Neural progenitor cell (in vitro differentiated cells): ENCODE measurements around the gene RNF169. TPM values are rescaled to one million over a fixed set of nuclear protein-coding genes. Genes with fewer than 3 reads are reported as not detected.
A peak's percentile ranks its signal among the peaks of the same experiment; 100 is the strongest.

Experiments used
- DNase-seq: peaks from one replicate; pipeline ENCODE4 v3.0.0-alpha.2; 2016; ENCODE audit warnings: low spot score
- H2AFZ ChIP-seq: fragments of 200-600 bp; sonication (generic); replicated peaks from 2 replicates; pipeline ENCODE4 v1.6.1; 2016; ENCODE audit warnings: antibody characterized with exemption
- H3F3A ChIP-seq: fragments of 200-600 bp; sonication (generic); 2 replicates; pipeline ENCODE4 v1.6.1; 2016; ENCODE audit warnings: antibody characterized with exemption, low read depth
- H3K27ac ChIP-seq: fragments of 200-600 bp; sonication (generic); 2 replicates; pipeline ENCODE4 v1.5.1; 2016; ENCODE audit warnings: mild to moderate bottlenecking
- H3K27me3 ChIP-seq: fragments of 200-600 bp; sonication (generic); 2 replicates; pipeline ENCODE4 v1.6.1; 2016; ENCODE audit warnings: mild to moderate bottlenecking, moderate library complexity
- H3K36me3 ChIP-seq: fragments of 200-600 bp; sonication (generic); 2 replicates; pipeline ENCODE4 v1.5.1; 2016
- H3K4me1 ChIP-seq: fragments of 200-600 bp; sonication (generic); 2 replicates; pipeline ENCODE4 v1.6.1; 2016; ENCODE audit warnings: mixed run types
- H3K4me2 ChIP-seq: fragments of 200-600 bp; sonication (generic); 2 replicates; pipeline ENCODE4 v1.6.1; 2016
- H3K4me3 ChIP-seq: fragments of 200-600 bp; sonication (generic); 2 replicates; pipeline ENCODE4 v1.5.1; 2016
- H3K79me2 ChIP-seq: fragments of 200-600 bp; sonication (generic); 2 replicates; pipeline ENCODE4 v1.6.1; 2016; ENCODE audit warnings: low read depth
- H3K9ac ChIP-seq: fragments of 200-600 bp; sonication (generic); 2 replicates; pipeline ENCODE4 v1.6.1; 2016
- H3K9me3 ChIP-seq: fragments of 200-600 bp; sonication (generic); 2 replicates; pipeline ENCODE4 v1.5.1; 2016; ENCODE audit warnings: low read depth
- H4K20me1 ChIP-seq: fragments of 200-600 bp; sonication (generic); 2 replicates; pipeline ENCODE4 v1.6.1; 2016; ENCODE audit warnings: low read depth
- H3K27ac Mint-ChIP-seq: 3 replicates; pipeline ENCODE4 v1.8.0; 2021; ENCODE audit warnings: mixed read lengths
- H3K27me3 Mint-ChIP-seq: 2 replicates; pipeline ENCODE4 v1.8.0; 2022; ENCODE audit warnings: low read depth, mild to moderate bottlenecking, inconsistent platforms, moderate library complexity, mixed read lengths; ENCODE audit not compliant: insufficient read depth
- H3K36me3 Mint-ChIP-seq: 3 replicates; pipeline ENCODE4 v1.8.0; 2021; ENCODE audit warnings: mixed read lengths
- H3K4me1 Mint-ChIP-seq: 3 replicates; pipeline ENCODE4 v1.8.0; 2021; ENCODE audit warnings: mixed read lengths
- H3K4me3 Mint-ChIP-seq: 3 replicates; pipeline ENCODE4 v1.8.0; 2021; ENCODE audit warnings: mild to moderate bottlenecking, moderate library complexity, mixed read lengths
- H3K9me3 Mint-ChIP-seq: 3 replicates; pipeline ENCODE4 v1.8.0; 2020; ENCODE audit warnings: mixed read lengths
- CTCF ChIP-seq: fragments of 200-600 bp; sonication (generic); IDR thresholded peaks from 2 replicates; pipeline ENCODE4 v1.5.1; 2017; ENCODE audit warnings: antibody characterized with exemption, mild to moderate bottlenecking
- EZH2 ChIP-seq: fragments of 200-600 bp; sonication (generic); IDR thresholded peaks from 2 replicates; pipeline ENCODE4 v1.6.1; 2017; ENCODE audit warnings: antibody characterized with exemption, mild to moderate bottlenecking, moderate library complexity
- EZH2phosphoT487 ChIP-seq: fragments of 200-600 bp; sonication (generic); IDR thresholded peaks from 2 replicates; pipeline ENCODE4 v1.6.1; 2017; ENCODE audit warnings: antibody characterized with exemption
- total RNA-seq: library from RNA; depleted of rRNA; stranded (reverse); fragments of >200 nt; gene quantifications from 2 replicates; pipeline ENCODE4 v1.2.3, GENCODE V29; 2015; ENCODE audit warnings: low replicate concordance

Gene RNF169
- total RNA-seq, 1 donor from 2014 or later, result 30.2 TPM

- Mint-ChIP-seq H3K27ac (peak overlapping the region; percentile 80), H3K9me3 (no peaks in the 10 kb centered on the region), H3K4me3 (no peak overlapping the region), H3K27me3 (peaks cover 7% of the 10 kb centered on the region), H3K4me1 (peaks cover 25% of the 10 kb centered on the region), H3K36me3 (no peaks in the 10 kb centered on the region)
- Histone ChIP-seq H3K27ac (no peak overlapping the region), H4K20me1 (no peaks in the 10 kb centered on the region), H3K9me3 (no peaks in the 10 kb centered on the region), H3K79me2 (no peaks in the 10 kb centered on the region), H3K27me3 (no peaks in the 10 kb centered on the region), H3F3A (no peaks in the 10 kb centered on the region), H3K4me2 (no peak overlapping the region), H3K4me3 (no peak overlapping the region), H3K9ac (no peak overlapping the region), H3K36me3 (no peaks in the 10 kb centered on the region), H3K4me1 (peaks cover 8% of the 10 kb centered on the region), H2AFZ (no peak overlapping the region)
- no peak for DNase-seq
- TF ChIP-seq EZH2phosphoT487 (no peak), EZH2 (no peak), CTCF (no peak)
Measured at GRCh38 chr11:74707602-74708510, 40.8 kb upstream of the RNF169 start.

GRCh38 chr11:74709175-74709574 lies 39.5 kb upstream of the RNF169 start:
- Histone ChIP-seq H3K9me3 (no peaks in the 10 kb centered on the region), H3K27ac (no peak overlapping the region), H3K4me2 (no peak overlapping the region), H3K36me3 (no peaks in the 10 kb centered on the region), H3K9ac (no peak overlapping the region), H2AFZ (no peak overlapping the region), H3K4me1 (peaks cover 8% of the 10 kb centered on the region), H3K4me3 (no peak overlapping the region), H4K20me1 (no peaks in the 10 kb centered on the region), H3K27me3 (no peaks in the 10 kb centered on the region), H3K79me2 (no peaks in the 10 kb centered on the region), H3F3A (no peaks in the 10 kb centered on the region)
- no peaks in the 10 kb centered on the region for H3K9me3 Mint-ChIP-seq
- H3K4me3 Mint-ChIP-seq, result no peak overlapping the region
- no peak overlapping the region for H3K27ac Mint-ChIP-seq
- no peak for TF ChIP-seq CTCF
- TF ChIP-seq EZH2, result no peak
- no peak for TF ChIP-seq EZH2phosphoT487
- no peak for DNase-seq
- H3K4me1 Mint-ChIP-seq, result peaks cover 25% of the 10 kb centered on the region
- no peaks in the 10 kb centered on the region for H3K36me3 Mint-ChIP-seq
- H3K27me3 Mint-ChIP-seq, result peaks cover 9% of the 10 kb centered on the region

GRCh38 chr11:74710281-74710938 lies 38.2 kb upstream of the RNF169 start:
- Histone ChIP-seq H3K27me3 (no peaks in the 10 kb centered on the region), H2AFZ (peak overlapping the region; percentile 38), H3K79me2 (no peaks in the 10 kb centered on the region), H3K36me3 (no peaks in the 10 kb centered on the region), H3K27ac (no peak overlapping the region), H3K4me3 (no peak overlapping the region), H3K9me3 (no peaks in the 10 kb centered on the region), H4K20me1 (no peaks in the 10 kb centered on the region), H3K4me1 (peaks cover 8% of the 10 kb centered on the region), H3K9ac (no peak overlapping the region), H3K4me2 (no peak overlapping the region), H3F3A (no peaks in the 10 kb centered on the region)
- Mint-ChIP-seq H3K4me1 (peaks cover 25% of the 10 kb centered on the region), H3K4me3 (no peak overlapping the region), H3K27me3 (peaks cover 12% of the 10 kb centered on the region), H3K36me3 (no peaks in the 10 kb centered on the region), H3K27ac (peak overlapping the region; percentile 83), H3K9me3 (no peaks in the 10 kb centered on the region)
- TF ChIP-seq EZH2phosphoT487, result no peak
- TF ChIP-seq CTCF, result no peak
- no peak for TF ChIP-seq EZH2
- DNase-seq, result peak; percentile 20
